Activated CD4-positive, alpha-beta T cell treated with anti-CD3 and anti-CD28 coated beads, Interleukin-2, Interleukin-4, amounts not matched to agents 100 ng/mL and 50 ng/mL, durations not matched to agents 16 hours and 8 hours (primary cell): ENCODE measurements around the gene RUNX2.
"Not testable (repeated sequence)": the region's sequence is repeated elsewhere in the genome, so short reads cannot be mapped to it uniquely, and the experiment has no call there.

ENCODE experiments used
- DNase-seq: peaks from one replicate; pipeline ENCODE4 v3.0.0-alpha.2; 2020; ENCODE audit warnings: low spot score

The RUNX2 gene

GRCh38 chr6:45558858-45559257, 230.7 kb downstream of the RUNX2 start:
- DNase-seq, result peak; percentile 23

GRCh38 chr6:45560321-45560820, 232.2 kb downstream of the RUNX2 start:
- DNase-seq, result not testable (repeated sequence)

GRCh38 chr6:45562171-45562570, 234.0 kb downstream of the RUNX2 start:
- DNase-seq, result no peak

- DNase-seq, result no peak
Measured at GRCh38 chr6:45563041-45563440, 234.9 kb downstream of the RUNX2 start.

- DNase-seq, result no peak
Measured at GRCh38 chr6:45563844-45564243, 235.7 kb downstream of the RUNX2 start.

GRCh38 chr6:45566882-45567281, 238.8 kb downstream of the RUNX2 start:
- no peak for DNase-seq

- no peak for DNase-seq
Measured at GRCh38 chr6:45567879-45568278, 239.7 kb downstream of the RUNX2 start.

GRCh38 chr6:45568626-45569025, 240.5 kb downstream of the RUNX2 start:
- DNase-seq, result no peak

GRCh38 chr6:45569210-45569945, 241.2 kb downstream of the RUNX2 start:
- DNase-seq, result no peak

GRCh38 chr6:45571159-45571558, 243.0 kb downstream of the RUNX2 start:
- no peak for DNase-seq

GRCh38 chr6:45572833-45573232, 244.7 kb downstream of the RUNX2 start:
- DNase-seq, result no peak

GRCh38 chr6:45574014-45574461, 245.9 kb downstream of the RUNX2 start:
- DNase-seq, result no peak

GRCh38 chr6:45574885-45575284, 246.8 kb downstream of the RUNX2 start:
- DNase-seq, result no peak

- DNase-seq, result no peak
Measured at GRCh38 chr6:45576648-45577624, 248.8 kb downstream of the RUNX2 start.

- DNase-seq, result no peak
Measured at GRCh38 chr6:45577836-45578504, 249.8 kb downstream of the RUNX2 start.

GRCh38 chr6:45584127-45584526, 256.0 kb downstream of the RUNX2 start:
- DNase-seq, result peak; percentile 46

- peak; percentile 82 for DNase-seq
Measured at GRCh38 chr6:45586216-45587171, 258.4 kb downstream of the RUNX2 start.

GRCh38 chr6:45587229-45588060, 259.3 kb downstream of the RUNX2 start:
- DNase-seq, result peak; percentile 42

- no peak for DNase-seq
Measured at GRCh38 chr6:45589367-45589766, 261.2 kb downstream of the RUNX2 start.

GRCh38 chr6:45590226-45590625, 262.1 kb downstream of the RUNX2 start:
- peak; percentile 65 for DNase-seq
